Osteocyte (in vitro differentiated cells): ENCODE data around the gene MTHFD1L. TPM values are rescaled to one million over a fixed set of nuclear protein-coding genes. Genes with fewer than 3 reads are reported as not detected.
A peak's percentile ranks its signal among the peaks of the same experiment; 100 is the strongest.
"Not testable (repeated sequence)": the region's sequence is repeated elsewhere in the genome, so short reads cannot be mapped to it uniquely, and the experiment has no call there.

Experiments
- DNase-seq: peaks from one replicate; pipeline ENCODE4 v3.0.0; 2021; ENCODE audit warnings: mixed read lengths; ENCODE audit not compliant: unreplicated experiment; ENCODE audit errors: extremely low spot score
- H3K27ac Mint-ChIP-seq: one replicate; pipeline ENCODE4 v1.8.0; 2021; ENCODE audit warnings: mild to moderate bottlenecking, mixed read lengths; ENCODE audit not compliant: unreplicated experiment
- H3K27me3 Mint-ChIP-seq: one replicate; pipeline ENCODE4 v1.8.0; 2021; ENCODE audit warnings: mixed read lengths; ENCODE audit not compliant: unreplicated experiment
- H3K36me3 Mint-ChIP-seq: one replicate; pipeline ENCODE4 v1.8.0; 2021; ENCODE audit warnings: mixed read lengths; ENCODE audit not compliant: unreplicated experiment
- H3K4me1 Mint-ChIP-seq: one replicate; pipeline ENCODE4 v1.8.0; 2021; ENCODE audit warnings: mixed read lengths; ENCODE audit not compliant: unreplicated experiment
- H3K4me3 Mint-ChIP-seq: one replicate; pipeline ENCODE4 v1.8.0; 2021; ENCODE audit warnings: mild to moderate bottlenecking, moderate library complexity, mixed read lengths; ENCODE audit not compliant: unreplicated experiment
- H3K9me3 Mint-ChIP-seq: one replicate; pipeline ENCODE4 v1.8.0; 2021; ENCODE audit warnings: mixed read lengths; ENCODE audit not compliant: unreplicated experiment
- CTCF ChIP-seq: fragments of 200-600 bp; sonication (generic); IDR thresholded peaks from 2 replicates; pipeline ENCODE4 v1.5.0; 2021; ENCODE audit warnings: antibody characterized with exemption, mild to moderate bottlenecking, moderate library complexity
- total RNA-seq: library from RNA; stranded (reverse); gene quantifications from 2 replicates; pipeline ENCODE4 v1.2.1, GENCODE V29; 2021

Gene MTHFD1L
- total RNA-seq, 1 donor from 2014 or later = 63.2 TPM

GRCh38 chr6:150857945-150858308, 7.6 kb upstream of the MTHFD1L start:
- Mint-ChIP-seq H3K4me1 (peaks cover 46% of the 10 kb centered on the region), H3K4me3 (peak overlapping the region; percentile 30), H3K27ac (peak overlapping the region; percentile 96), H3K36me3 (no peaks in the 10 kb centered on the region), H3K9me3 (no peaks in the 10 kb centered on the region), H3K27me3 (no peaks in the 10 kb centered on the region)
- no peak for DNase-seq
- TF ChIP-seq CTCF = no peak

DNA sequence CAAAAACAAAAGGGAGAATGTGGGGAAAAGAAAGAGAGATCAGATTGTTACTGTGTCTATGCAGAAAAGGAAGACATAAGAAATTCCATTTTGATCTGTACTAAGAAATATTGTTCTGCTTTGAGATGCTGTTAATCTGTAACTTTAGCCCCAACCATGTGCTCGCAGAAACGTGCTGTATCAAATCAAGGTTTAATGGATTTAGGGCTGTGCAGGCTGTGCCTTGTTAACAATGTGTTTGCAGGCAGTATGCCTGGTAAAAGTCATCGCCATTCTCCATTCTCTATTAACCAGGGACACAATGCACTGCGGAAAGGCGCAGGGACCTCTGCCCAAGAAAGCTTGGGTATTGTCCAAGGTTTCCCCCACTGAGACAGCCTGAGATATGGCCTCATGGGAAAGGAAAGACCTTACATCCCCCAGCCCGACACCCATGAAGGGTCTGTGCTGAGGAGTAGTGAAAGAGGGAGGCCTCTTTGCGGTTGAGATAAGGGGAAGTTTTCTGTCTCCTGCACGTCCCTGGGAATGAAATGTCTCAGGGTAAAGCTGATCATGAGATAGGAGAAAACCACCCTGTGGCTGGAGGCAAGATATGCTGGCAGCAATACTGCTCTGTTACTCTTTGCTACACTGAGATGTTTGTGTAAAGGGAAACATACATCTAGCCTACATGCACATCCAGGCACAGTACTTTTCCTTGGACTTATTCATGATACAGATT, 3.9 kb upstream of the MTHFD1L start:
- not testable (repeated sequence) for DNase-seq, H3K9me3 Mint-ChIP-seq, H3K27ac Mint-ChIP-seq, H3K27me3 Mint-ChIP-seq, H3K4me3 Mint-ChIP-seq, H3K36me3 Mint-ChIP-seq
- peaks cover 28% of the 10 kb centered on the region for H3K4me1 Mint-ChIP-seq

DNA sequence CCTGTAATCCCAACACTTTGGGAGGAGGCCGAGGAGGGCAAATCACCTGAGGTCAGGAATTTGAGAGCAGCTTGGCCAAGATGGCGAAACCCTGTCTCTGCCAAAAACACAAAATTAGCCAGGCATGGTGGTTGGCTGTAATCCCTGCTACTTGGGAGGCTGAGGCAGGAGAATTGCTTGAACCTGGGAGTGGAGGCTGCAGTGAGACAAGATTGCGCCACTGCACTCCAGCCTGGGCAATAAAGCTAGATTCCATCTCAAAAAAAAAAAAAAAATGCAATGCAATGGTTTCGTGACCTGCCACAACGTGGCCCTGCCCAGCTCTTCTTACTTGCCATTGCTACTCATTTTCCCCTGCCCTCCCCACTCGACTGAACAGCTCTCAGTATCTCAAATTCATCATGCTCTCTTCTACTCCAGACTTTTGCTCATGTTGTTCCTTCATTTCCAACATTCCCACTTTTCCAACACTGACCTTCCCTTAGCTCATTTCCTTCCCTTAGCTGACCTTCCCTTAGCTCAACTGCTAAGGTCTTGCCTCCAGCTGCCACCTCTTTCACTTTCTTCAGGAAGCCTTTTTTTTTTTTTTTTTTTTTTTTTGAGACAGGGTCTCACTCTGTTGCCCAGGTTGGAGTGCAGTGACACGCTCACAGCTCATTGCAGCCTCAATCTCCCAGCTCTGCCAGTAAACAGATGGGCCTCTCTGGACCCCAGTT, 2.1 kb upstream of the MTHFD1L start:
- Mint-ChIP-seq H3K4me1 (peaks cover 22% of the 10 kb centered on the region), H3K9me3 (no peaks in the 10 kb centered on the region), H3K27ac (no peak overlapping the region), H3K27me3 (no peaks in the 10 kb centered on the region), H3K4me3 (no peak overlapping the region), H3K36me3 (no peaks in the 10 kb centered on the region)
- no peak for DNase-seq
- TF ChIP-seq CTCF = no peak

GRCh38 chr6:150865043-150865405, 478 bp upstream of the MTHFD1L start:
- no peak for TF ChIP-seq CTCF
- no peaks in the 10 kb centered on the region for H3K9me3 Mint-ChIP-seq
- H3K36me3 Mint-ChIP-seq = no peaks in the 10 kb centered on the region
- H3K4me3 Mint-ChIP-seq = peak overlapping the region; percentile 77
- peaks cover 22% of the 10 kb centered on the region for H3K4me1 Mint-ChIP-seq
- H3K27ac Mint-ChIP-seq = peak overlapping the region; percentile 94
- H3K27me3 Mint-ChIP-seq = no peaks in the 10 kb centered on the region
- no peak for DNase-seq

DNA sequence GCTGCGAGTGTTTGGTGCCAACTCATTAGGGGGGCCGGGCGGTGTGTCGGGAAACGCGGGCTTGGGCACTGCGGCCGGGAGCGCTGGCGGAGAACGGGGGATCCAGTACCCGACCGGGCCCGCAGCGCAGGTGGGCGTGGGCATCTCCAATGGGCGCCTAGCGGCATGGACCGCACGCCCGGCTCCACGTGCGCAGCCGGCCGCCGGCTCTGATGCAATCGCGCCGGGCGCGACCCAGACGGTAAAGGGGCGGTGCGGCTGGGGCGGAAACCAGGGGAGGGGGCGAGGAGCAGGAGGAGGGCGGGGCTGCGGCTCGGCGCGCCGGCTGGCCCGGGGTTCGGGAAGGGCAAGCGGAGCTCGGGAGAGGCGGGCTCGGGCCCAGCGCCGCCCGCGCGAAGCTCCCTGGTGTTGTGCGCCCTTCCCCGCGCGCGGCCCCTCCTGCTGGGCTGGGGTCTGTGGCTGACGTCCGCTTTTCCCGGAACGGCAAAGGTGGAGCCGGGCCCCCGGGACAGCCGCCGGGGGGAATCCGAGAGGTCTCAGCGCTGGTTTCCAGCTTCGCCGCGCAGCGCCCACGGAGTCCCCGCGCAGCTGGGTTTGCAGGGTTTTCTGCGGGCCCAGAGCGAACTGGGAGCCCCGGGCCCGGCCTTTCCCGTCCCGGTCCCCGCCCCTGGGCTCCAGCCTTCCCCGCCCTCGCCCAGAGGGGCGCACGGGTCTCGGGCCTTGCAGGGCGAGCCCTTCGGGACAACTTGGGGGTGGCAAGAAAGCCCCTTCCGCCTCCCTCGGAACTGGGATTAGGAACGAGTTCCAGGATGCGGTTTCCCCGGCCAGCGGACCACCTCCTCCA, 867 bp downstream of the MTHFD1L start:
- Mint-ChIP-seq H3K27me3 (no peaks in the 10 kb centered on the region), H3K36me3 (no peaks in the 10 kb centered on the region), H3K4me1 (peaks cover 24% of the 10 kb centered on the region), H3K27ac (peak overlapping the region; percentile 100), H3K4me3 (peak overlapping the region; percentile 98), H3K9me3 (no peaks in the 10 kb centered on the region)
- no peak for TF ChIP-seq CTCF
- DNase-seq = peak; percentile 97
